Small intestine (tissue), 7 donors: ENCODE measurements around the gene HPSE2. TPM values are rescaled to one million over a fixed set of nuclear protein-coding genes. Genes with fewer than 3 reads are reported as not detected.
A peak's percentile ranks its signal among the peaks of the same experiment; 100 is the strongest.

Experiments
- DNase-seq, 2 donors: peaks; one replicate each; pipeline versions ENCODE4 v3.0.0 to v3.0.0-alpha.2; 2013
- FAIRE-seq: peaks from 2 replicates; lab custom pipeline; 2012; peaks lifted over from hg19 to GRCh38; lab: Jason Lieb, UNC
- H3K27ac ChIP-seq, 3 donors: one replicate each; pipeline ENCODE4 v1.5.1; 2013; ENCODE audit warnings: low read length in 2 of 3, mild to moderate bottlenecking in 2 of 3, control low read depth in 1 of 3, inconsistent platforms in 1 of 3, low read depth in 1 of 3, moderate library complexity in 1 of 3
- H3K27me3 ChIP-seq, 3 donors: one replicate each; pipeline ENCODE4 v1.6.1; 2013; ENCODE audit warnings: low read length in 3 of 3, inconsistent platforms in 1 of 3; ENCODE audit not compliant: control insufficient read depth in 3 of 3, insufficient read depth in 3 of 3
- H3K36me3 ChIP-seq, 3 donors: one replicate each; pipeline ENCODE4 v1.6.1; 2013; ENCODE audit warnings: low read length in 3 of 3, inconsistent platforms in 1 of 3, low read depth in 1 of 3, mild to moderate bottlenecking in 1 of 3, moderate library complexity in 1 of 3; ENCODE audit not compliant: control insufficient read depth in 3 of 3, insufficient read depth in 2 of 3
- H3K4me1 ChIP-seq, 3 donors: one replicate each; pipeline ENCODE4 v1.6.1; 2013; ENCODE audit warnings: low read length in 2 of 3, inconsistent platforms in 1 of 3, low read depth in 1 of 3, mild to moderate bottlenecking in 1 of 3, moderate library complexity in 1 of 3; ENCODE audit not compliant: control insufficient read depth in 3 of 3, insufficient read depth in 2 of 3
- H3K4me3 ChIP-seq, 3 donors: one replicate each; pipeline ENCODE4 v1.5.1; 2013; ENCODE audit warnings: low read length in 3 of 3, control low read depth in 1 of 3, inconsistent platforms in 1 of 3, low read depth in 1 of 3, mild to moderate bottlenecking in 1 of 3, moderate library complexity in 1 of 3
- H3K9me3 ChIP-seq, 2 donors: one replicate each; pipeline ENCODE4 v1.6.1; 2013; ENCODE audit warnings: low read depth in 1 of 2, low read length in 1 of 2; ENCODE audit not compliant: control insufficient read depth in 2 of 2, insufficient read depth in 1 of 2
- WGBS, 3 donors: extraction: QIAGEN DNeasy Blood & Tissue Kit; methylation state at CpG; one replicate each; pipeline ENCODE4 v1.1.7; 2013; 5-methylcytosine and 5-hydroxymethylcytosine counted together
- polyA plus RNA-seq, 4 donors: library from polyadenylated mRNA; stranded (reverse) in 3 of 4; unstranded in 1 of 4; fragments of 200-250 nt in 3 of 4; fragments of 120-200 nt in 1 of 4; gene quantifications; one replicate each; pipeline versions ENCODE4 v1.2.1 to v1.2.3, GENCODE V29; 2013
- donor health status: healthy with polysubstance abuse.
- donor health status: control.
- donor health status: control.
- donor health status: Bipolar disorder and iron deficiency.
- donor health status: healthy.

The HPSE2 gene
- polyA plus RNA-seq, 4 donors = 0.22 to 9.4 (median 1.2) TPM

DNA sequence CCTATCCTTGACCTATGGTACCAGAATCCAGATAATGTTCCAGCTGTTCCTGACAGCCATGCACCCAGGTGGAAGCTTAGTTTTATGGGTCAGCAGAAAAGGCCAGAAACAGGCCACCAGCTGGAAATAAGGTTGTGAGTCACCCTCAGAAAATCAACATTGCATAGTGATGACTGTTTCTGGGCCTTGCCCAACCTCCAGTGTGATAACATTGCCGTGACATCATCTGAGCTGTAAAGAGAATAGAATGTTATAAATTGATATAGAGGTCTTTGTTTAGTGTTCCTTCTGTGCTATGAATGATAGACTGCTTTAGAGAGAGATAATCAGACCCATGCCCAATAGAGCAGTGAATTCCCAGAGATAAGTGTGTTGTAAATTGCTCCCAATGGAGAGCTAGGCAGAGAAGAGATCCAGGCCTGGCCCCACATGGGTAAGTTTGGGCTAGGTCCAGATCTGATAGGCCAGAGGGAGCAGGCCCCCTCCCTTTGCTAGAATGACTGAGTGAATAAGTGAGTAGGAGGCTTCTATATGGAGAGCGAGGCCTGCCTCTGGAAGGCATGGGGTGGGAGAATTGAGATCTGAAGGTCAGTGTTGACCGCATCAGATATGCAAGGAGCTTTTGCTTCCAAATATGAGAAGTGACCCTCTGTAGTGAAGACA lies 774.7 kb downstream of the HPSE2 start:
- Histone ChIP-seq H3K4me3 (no peak overlapping the region), H3K4me1 (peaks cover 0 to 14% (median 3%) of the 10 kb centered on the region in 3 donors), H3K36me3 (no peaks in the 10 kb centered on the region), H3K27ac (peak overlapping the region in 2 of 3 donors; percentile 64 to 67), H3K27me3 (peaks cover 0 to 3% (median 0%) of the 10 kb centered on the region in 3 donors), H3K9me3 (no peaks in the 10 kb centered on the region)
- FAIRE-seq (no peak), DNase-seq (peak; percentile 94)
- WGBS, 3 donors = 43 to 60% (median 45%) methylated on average over 3 of the region's 3 CpGs

DNA sequence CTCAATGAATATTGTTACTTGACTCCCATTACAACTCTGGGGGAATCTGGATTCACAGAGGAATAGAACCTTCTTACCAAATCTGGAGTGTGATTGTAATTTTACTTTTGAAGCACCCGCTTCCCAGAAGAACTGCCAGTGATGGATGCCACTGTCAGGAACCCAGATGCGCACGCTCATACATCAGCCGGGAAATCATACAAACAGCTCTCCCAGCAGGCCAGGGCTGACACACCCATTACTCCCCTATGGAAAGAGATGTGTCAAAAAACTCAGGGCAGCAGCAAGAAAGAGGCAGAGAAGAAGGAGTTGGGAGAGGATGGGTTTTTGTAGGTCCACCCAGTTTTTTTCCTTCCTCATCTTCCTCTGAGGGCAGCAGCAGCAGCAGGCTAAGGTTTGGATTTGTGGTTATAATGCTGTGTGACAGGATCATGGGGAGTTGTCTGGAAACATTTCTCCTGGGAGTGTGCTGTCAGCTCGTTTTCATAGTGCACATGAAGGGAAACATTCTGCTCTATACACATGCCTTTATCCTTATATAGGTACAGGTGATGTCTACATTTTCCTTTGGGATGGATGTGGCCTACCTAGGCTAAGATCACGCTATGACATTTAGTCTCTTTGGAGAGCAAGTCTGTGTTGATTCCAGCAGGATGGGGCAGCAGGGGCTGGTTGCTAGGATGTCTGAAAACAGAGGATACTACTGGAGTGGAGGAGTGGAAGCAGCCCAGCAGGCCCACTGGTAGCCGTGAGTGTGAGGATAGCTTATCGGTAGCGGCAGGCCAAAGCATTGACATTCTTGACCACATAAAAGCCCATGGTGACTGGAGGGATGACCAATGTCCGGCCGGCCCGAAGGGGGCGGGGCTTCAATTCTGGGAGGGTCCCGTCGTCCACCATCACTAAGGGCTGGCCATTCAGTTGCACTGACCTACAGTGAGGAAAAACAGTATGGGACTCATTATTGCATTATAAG lies 776.6 kb downstream of the HPSE2 start:
- no peaks in the 10 kb centered on the region for H3K9me3 ChIP-seq
- peaks cover 0 to 14% (median 3%) of the 10 kb centered on the region in 3 donors for H3K4me1 ChIP-seq
- no peaks in the 10 kb centered on the region for H3K36me3 ChIP-seq
- no peak overlapping the region for H3K27ac ChIP-seq
- DNase-seq (no peak), FAIRE-seq (no peak)
- peaks cover 0 to 3% (median 0%) of the 10 kb centered on the region in 3 donors for H3K27me3 ChIP-seq
- WGBS, 3 donors = 86 to 93% (median 89%) methylated on average over 15 of the region's 15 CpGs
- H3K4me3 ChIP-seq = no peak overlapping the region

- H3K27ac ChIP-seq = no peak overlapping the region
- DNase-seq = no peak
- H3K4me3 ChIP-seq = no peak overlapping the region
- 45 to 64% (median 56%) methylated on average over 8 of the region's 8 CpGs for WGBS, 3 donors
- FAIRE-seq = no peak
- peaks cover 0 to 3% (median 0%) of the 10 kb centered on the region in 3 donors for H3K27me3 ChIP-seq
- H3K9me3 ChIP-seq = no peaks in the 10 kb centered on the region
- H3K36me3 ChIP-seq = no peaks in the 10 kb centered on the region
- peaks cover 0 to 14% (median 3%) of the 10 kb centered on the region in 3 donors for H3K4me1 ChIP-seq
Measured at GRCh38 chr10:98457721-98458120, 777.9 kb downstream of the HPSE2 start.

DNA sequence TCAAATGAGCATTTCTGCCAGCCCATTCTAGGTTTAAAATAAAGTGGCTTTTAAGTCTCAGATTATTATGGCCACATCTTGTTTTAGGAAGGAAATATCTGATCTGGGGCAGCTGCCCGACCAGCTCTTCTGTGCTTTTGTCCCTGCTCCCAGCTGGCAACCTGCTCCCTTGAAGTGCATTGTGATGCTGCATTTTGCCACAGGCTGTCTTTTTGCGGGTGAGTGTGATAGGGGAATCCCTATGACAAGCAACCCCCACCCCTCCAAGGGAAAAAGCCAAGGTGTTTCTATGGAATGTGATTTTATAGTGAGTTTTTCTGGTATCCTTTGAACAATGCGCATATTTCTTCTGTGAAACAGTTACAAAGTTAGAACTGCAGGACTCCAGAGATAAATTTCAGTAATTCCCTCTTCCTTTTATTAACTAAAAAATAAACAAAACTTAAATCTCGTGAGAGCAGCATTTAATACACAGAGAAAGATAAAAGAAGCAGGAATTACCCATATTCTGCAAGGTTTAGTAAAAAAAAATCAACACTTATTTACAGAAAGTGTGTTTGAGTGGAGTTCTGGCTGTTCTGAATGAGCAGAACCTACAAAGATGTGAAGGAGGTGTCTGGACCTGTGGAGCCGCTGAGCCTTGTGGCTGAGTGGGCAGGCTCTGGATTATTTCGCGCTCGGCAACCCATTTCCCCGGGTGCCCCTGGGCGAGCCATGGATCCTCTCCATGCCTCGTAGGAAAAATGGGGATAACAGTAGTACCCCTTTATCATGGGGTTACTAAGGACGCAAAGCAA lies 778.8 kb downstream of the HPSE2 start:
- no peaks in the 10 kb centered on the region for H3K36me3 ChIP-seq
- no peak overlapping the region for H3K4me3 ChIP-seq
- no peak overlapping the region for H3K27ac ChIP-seq
- H3K27me3 ChIP-seq = peaks cover 0 to 3% (median 0%) of the 10 kb centered on the region in 3 donors
- H3K9me3 ChIP-seq = no peaks in the 10 kb centered on the region
- peaks cover 0 to 14% (median 3%) of the 10 kb centered on the region in 3 donors for H3K4me1 ChIP-seq
- DNase-seq (no peak), FAIRE-seq (no peak)
- WGBS, 3 donors = 72 to 81% (median 76%) methylated on average over 12 of the region's 12 CpGs

DNA sequence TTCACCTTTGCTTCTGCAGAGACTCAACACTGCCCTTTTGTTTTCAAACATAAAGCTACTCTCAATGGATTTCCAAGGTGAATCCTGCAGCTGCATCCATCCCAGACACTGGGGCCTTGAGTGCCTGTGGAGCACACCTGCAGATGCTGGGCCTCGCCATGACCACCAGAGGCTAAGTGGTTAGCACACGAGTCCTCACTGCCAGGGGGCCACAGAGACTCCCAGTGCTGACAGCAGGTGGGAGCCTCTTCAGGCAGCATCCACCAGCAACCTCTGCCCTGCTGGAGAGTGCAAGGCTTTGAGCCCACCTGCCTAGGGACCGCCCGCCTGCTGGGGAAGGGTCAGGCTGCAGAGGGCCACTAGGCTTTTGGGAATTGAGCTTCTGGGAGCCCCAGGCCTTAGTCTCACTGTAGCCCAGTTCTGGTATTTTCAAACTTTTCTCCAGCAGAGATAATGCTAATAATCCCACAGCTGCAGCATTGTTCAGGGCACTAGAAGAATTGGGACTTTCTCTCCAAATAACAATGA lies 779.5 kb downstream of the HPSE2 start:
- no peak overlapping the region for H3K4me3 ChIP-seq
- 90 to 95% (median 94%) methylated on average over 4 of the region's 4 CpGs for WGBS, 3 donors

GRCh38 chr10:98453729-98454128 lies 781.9 kb downstream of the HPSE2 start:
- H3K4me3 ChIP-seq = no peak overlapping the region
- DNase-seq (no peak), FAIRE-seq (no peak)
- no peak overlapping the region for H3K27ac ChIP-seq
- 80 to 81% (median 81%) methylated on average over 2 of the region's 2 CpGs for WGBS, 3 donors
- peaks cover 0 to 3% (median 0%) of the 10 kb centered on the region in 3 donors for H3K27me3 ChIP-seq
- no peaks in the 10 kb centered on the region for H3K9me3 ChIP-seq
- no peaks in the 10 kb centered on the region for H3K36me3 ChIP-seq
- no peaks in the 10 kb centered on the region for H3K4me1 ChIP-seq

More for the DNA sequence above, 779.5 kb downstream of the HPSE2 start:
- no peaks in the 10 kb centered on the region for H3K36me3 ChIP-seq
- H3K27me3 ChIP-seq = peaks cover 0 to 3% (median 0%) of the 10 kb centered on the region in 3 donors
- no peak overlapping the region for H3K27ac ChIP-seq
- DNase-seq = no peak
- FAIRE-seq = no peak
- no peaks in the 10 kb centered on the region for H3K9me3 ChIP-seq
- peaks cover 0 to 12% (median 2%) of the 10 kb centered on the region in 3 donors for H3K4me1 ChIP-seq

DNA sequence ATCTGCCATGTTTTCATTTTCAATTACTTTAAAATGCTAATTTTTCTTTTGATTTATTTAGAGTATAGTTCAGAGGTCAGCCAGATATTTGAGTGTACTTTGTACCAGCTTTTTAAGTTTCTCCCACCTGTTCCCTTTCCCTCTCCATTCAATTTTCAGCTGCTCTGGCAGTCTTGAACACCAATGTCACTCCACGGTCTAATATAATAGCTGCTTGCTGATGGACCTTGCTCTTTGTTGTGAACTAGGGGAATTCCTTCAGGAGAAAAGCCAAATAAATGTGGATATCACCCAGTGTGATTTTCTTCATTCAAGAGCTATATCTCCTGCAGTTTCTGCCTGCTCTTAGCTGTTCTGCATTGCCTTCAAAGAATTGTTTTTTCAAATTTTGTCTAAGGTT lies 785.0 kb downstream of the HPSE2 start:
- Histone ChIP-seq H3K9me3 (no peaks in the 10 kb centered on the region), H3K4me3 (no peak overlapping the region), H3K27me3 (no peaks in the 10 kb centered on the region), H3K4me1 (peaks cover 0 to 6% (median 0%) of the 10 kb centered on the region in 3 donors), H3K27ac (no peak overlapping the region), H3K36me3 (no peaks in the 10 kb centered on the region)
- 14 to 62% (median 35%) methylated on average over 1 of the region's 1 CpG for whole genome bisulfite sequencing, 3 donors
- FAIRE-seq = no peak
- peak; percentile 25 to 28 for DNase-seq
